Activated CD4-positive, alpha-beta T cell treated with anti-CD3 and anti-CD28 coated beads, Interleukin-2, amount 10 ng/mL, durations not matched to agents 7 days and 5 days (primary cell): ENCODE measurements around the gene TICAM1. TPM values are rescaled to one million over a fixed set of nuclear protein-coding genes. Genes with fewer than 3 reads are reported as not detected.
"Not testable (repeated sequence)": the region's sequence is repeated elsewhere in the genome, so short reads cannot be mapped to it uniquely, and the experiment has no call there.

ENCODE experiments used
- CTCF ChIA-PET: fragments of 350-600 bp; sonication (Branson Sonifier 250); formaldehyde crosslinking; loops from one replicate; lab custom pipeline; 2021; ENCODE audit warnings: antibody characterized with exemption; lab: Charles Lee
- POLR2A ChIA-PET: fragments of 350-600 bp; sonication (Branson Sonifier 250); formaldehyde crosslinking; loops from one replicate; lab custom pipeline; 2021; ENCODE audit warnings: antibody characterized with exemption; lab: Charles Lee
- DNase-seq: peaks from one replicate; pipeline ENCODE4 v3.0.0-alpha.2; 2020
- H3K27ac Mint-ChIP-seq: one replicate; pipeline ENCODE4 v1.8.0; 2021; ENCODE audit warnings: mild to moderate bottlenecking, moderate library complexity, mixed read lengths
- H3K27me3 Mint-ChIP-seq: one replicate; pipeline ENCODE4 v1.8.0; 2021; ENCODE audit warnings: mixed read lengths
- H3K36me3 Mint-ChIP-seq: one replicate; pipeline ENCODE4 v1.8.0; 2021; ENCODE audit warnings: low read depth, mixed read lengths
- H3K4me1 Mint-ChIP-seq: one replicate; pipeline ENCODE4 v1.8.0; 2021; ENCODE audit warnings: mixed read lengths
- H3K4me3 Mint-ChIP-seq: one replicate; pipeline ENCODE4 v1.8.0; 2021; ENCODE audit warnings: mild to moderate bottlenecking, moderate library complexity, mixed read lengths
- H3K9me3 Mint-ChIP-seq: one replicate; pipeline ENCODE4 v1.8.0; 2021; ENCODE audit warnings: mixed read lengths
- total RNA-seq, 2 experiments: library from RNA; stranded (reverse); gene quantifications; one replicate each; pipeline ENCODE4 v1.2.3, GENCODE V29; 2021

Gene TICAM1
- total RNA-seq, 2 experiments from 2014 or later: 18.6 to 19.2 TPM

GRCh38 chr19:4814625-4815425 lies 16.7 kb downstream of the TICAM1 start:
- CTCF ChIA-PET: interaction anchor here (1.2 to 2.8 kb wide), 4 partner anchors 24 to 97 kb away, joined by 3 to 13 read pairs (median 5); partner anchors contain the start of gene FEM1A
- no peak for DNase-seq
- Mint-ChIP-seq H3K4me1 (peaks cover 29% of the 10 kb centered on the region), H3K36me3 (peaks cover 26% of the 10 kb centered on the region), H3K27ac (peak overlapping the region; percentile 76), H3K4me3 (no peak overlapping the region), H3K9me3 (no peaks in the 10 kb centered on the region), H3K27me3 (no peaks in the 10 kb centered on the region)
- POLR2A ChIA-PET: no interaction called here

GRCh38 chr19:4811328-4812131 lies 20.0 kb downstream of the TICAM1 start:
- peaks cover 10% of the 10 kb centered on the region for H3K36me3 Mint-ChIP-seq
- no peak overlapping the region for H3K4me3 Mint-ChIP-seq
- no peak overlapping the region for H3K27ac Mint-ChIP-seq
- POLR2A ChIA-PET: no interaction called here
- peak; percentile 90 for DNase-seq
- no peaks in the 10 kb centered on the region for H3K27me3 Mint-ChIP-seq
- peaks cover 27% of the 10 kb centered on the region for H3K4me1 Mint-ChIP-seq
- no peaks in the 10 kb centered on the region for H3K9me3 Mint-ChIP-seq
- CTCF ChIA-PET: interaction anchor here (0.6 to 3.9 kb wide), 5 partner anchors 13 to 111 kb away, joined by 3 to 46 read pairs (median 4); partner anchors contain the start of gene FEM1A

GRCh38 chr19:4807188-4807587 lies 24.3 kb downstream of the TICAM1 start:
- H3K4me1 Mint-ChIP-seq: peaks cover 8% of the 10 kb centered on the region
- POLR2A ChIA-PET: no interaction called here
- no peaks in the 10 kb centered on the region for H3K36me3 Mint-ChIP-seq
- H3K9me3 Mint-ChIP-seq: no peaks in the 10 kb centered on the region
- no peak overlapping the region for H3K27ac Mint-ChIP-seq
- H3K27me3 Mint-ChIP-seq: no peaks in the 10 kb centered on the region
- CTCF ChIA-PET: interaction anchor here (0.6 to 1.6 kb wide), 3 partner anchors 13 to 38 kb away, joined by 3 to 6 read pairs (median 3); partner anchors contain the start of gene FEM1A
- no peak overlapping the region for H3K4me3 Mint-ChIP-seq
- DNase-seq: no peak

GRCh38 chr19:4806384-4806783 lies 25.1 kb downstream of the TICAM1 start:
- Mint-ChIP-seq H3K4me3 (no peak overlapping the region), H3K27me3 (no peaks in the 10 kb centered on the region), H3K27ac (no peak overlapping the region), H3K9me3 (no peaks in the 10 kb centered on the region), H3K36me3 (no peaks in the 10 kb centered on the region), H3K4me1 (peaks cover 4% of the 10 kb centered on the region)
- DNase-seq: no peak
- POLR2A ChIA-PET: no interaction called here
- CTCF ChIA-PET: interaction anchor here (1.0 to 1.6 kb wide), 3 partner anchors 15 to 81 kb away, joined by 3 to 6 read pairs (median 3); partner anchors contain the start of gene FEM1A

- not testable (repeated sequence) for H3K36me3 Mint-ChIP-seq, H3K9me3 Mint-ChIP-seq, H3K4me3 Mint-ChIP-seq, H3K27ac Mint-ChIP-seq, DNase-seq, H3K4me1 Mint-ChIP-seq, H3K27me3 Mint-ChIP-seq
- CTCF ChIA-PET: interaction anchor here (1.3 to 1.5 kb wide), 2 partner anchors 12 to 15 kb away, joined by 3 to 6 read pairs; no protein-coding TSS in a partner anchor
- POLR2A ChIA-PET: interaction anchor here (0.6 kb wide), 2 partner anchors 40 to 1176 kb away, joined by 3 read pairs; no protein-coding TSS in a partner anchor
Observed at GRCh38 chr19:4805140-4805539, 26.4 kb downstream of the TICAM1 start.

- Mint-ChIP-seq H3K4me3 (no peak overlapping the region), H3K27me3 (no peaks in the 10 kb centered on the region), H3K36me3 (no peaks in the 10 kb centered on the region), H3K27ac (no peak overlapping the region), H3K9me3 (no peaks in the 10 kb centered on the region), H3K4me1 (peaks cover 1% of the 10 kb centered on the region)
- peak; percentile 72 for DNase-seq
- POLR2A ChIA-PET: no interaction called here
- CTCF ChIA-PET: interaction anchor here (0.6 to 1.5 kb wide), 5 partner anchors 11 to 111 kb away, joined by 3 to 6 read pairs (median 3); no protein-coding TSS in a partner anchor
Observed at GRCh38 chr19:4803736-4804695, 27.5 kb downstream of the TICAM1 start.

GRCh38 chr19:4802711-4803110 lies 28.8 kb downstream of the TICAM1 start:
- Mint-ChIP-seq H3K4me1 (peaks cover 1% of the 10 kb centered on the region), H3K9me3 (no peaks in the 10 kb centered on the region), H3K36me3 (peaks cover 3% of the 10 kb centered on the region), H3K27me3 (no peaks in the 10 kb centered on the region), H3K4me3 (no peak overlapping the region), H3K27ac (no peak overlapping the region)
- DNase-seq: no peak
- POLR2A ChIA-PET: no interaction called here
- CTCF ChIA-PET: interaction anchor here (1.6 kb wide), 1 partner anchor 23 kb away, joined by 4 read pairs; no protein-coding TSS in a partner anchor

- Mint-ChIP-seq H3K9me3 (no peaks in the 10 kb centered on the region), H3K27ac (no peak overlapping the region), H3K36me3 (peaks cover 12% of the 10 kb centered on the region), H3K4me3 (no peak overlapping the region), H3K4me1 (peaks cover 5% of the 10 kb centered on the region), H3K27me3 (no peaks in the 10 kb centered on the region)
- ChIA-PET CTCF (interaction anchor here (0.5 to 1.8 kb wide), 6 partner anchors 9 to 230 kb away, joined by 3 to 7 read pairs (median 4); partner anchors contain the start of gene FEM1A), POLR2A (no interaction called here)
- DNase-seq: no peak
Observed at GRCh38 chr19:4801085-4801619, 30.4 kb downstream of the TICAM1 start.

GRCh38 chr19:4800591-4801081 lies 30.9 kb downstream of the TICAM1 start:
- no peak overlapping the region for H3K4me3 Mint-ChIP-seq
- H3K27me3 Mint-ChIP-seq: no peaks in the 10 kb centered on the region
- H3K9me3 Mint-ChIP-seq: no peaks in the 10 kb centered on the region
- peaks cover 13% of the 10 kb centered on the region for H3K36me3 Mint-ChIP-seq
- CTCF ChIA-PET: interaction anchor here (0.6 to 1.8 kb wide), 4 partner anchors 9 to 81 kb away, joined by 3 to 7 read pairs (median 5); partner anchors contain the start of gene FEM1A
- DNase-seq: no peak
- H3K4me1 Mint-ChIP-seq: peaks cover 5% of the 10 kb centered on the region
- POLR2A ChIA-PET: no interaction called here
- no peak overlapping the region for H3K27ac Mint-ChIP-seq

- no peak overlapping the region for H3K4me3 Mint-ChIP-seq
- H3K4me1 Mint-ChIP-seq: peaks cover 35% of the 10 kb centered on the region
- no peaks in the 10 kb centered on the region for H3K27me3 Mint-ChIP-seq
- no peaks in the 10 kb centered on the region for H3K9me3 Mint-ChIP-seq
- CTCF ChIA-PET: interaction anchor here (0.5 to 0.7 kb wide), 2 partner anchors 14 to 1073 kb away, joined by 3 read pairs; no protein-coding TSS in a partner anchor
- peak overlapping the region; percentile 60 for H3K27ac Mint-ChIP-seq
- POLR2A ChIA-PET: no interaction called here
- DNase-seq: no peak
- peaks cover 40% of the 10 kb centered on the region for H3K36me3 Mint-ChIP-seq
Observed at GRCh38 chr19:4795400-4795799, 36.1 kb downstream of the TICAM1 start.

- no peak for DNase-seq
- Mint-ChIP-seq H3K36me3 (peaks cover 40% of the 10 kb centered on the region), H3K4me3 (no peak overlapping the region), H3K9me3 (no peaks in the 10 kb centered on the region), H3K4me1 (peaks cover 37% of the 10 kb centered on the region), H3K27ac (no peak overlapping the region), H3K27me3 (no peaks in the 10 kb centered on the region)
- POLR2A ChIA-PET: no interaction called here
- CTCF ChIA-PET: interaction anchor here (0.5 kb wide), 1 partner anchor 1074 kb away, joined by 3 read pairs; no protein-coding TSS in a partner anchor
Observed at GRCh38 chr19:4794971-4795370, 36.5 kb downstream of the TICAM1 start.
